H1 (cell line): ENCODE data around the gene KLHL10.

Experiments used
- ASH2L ChIP-seq: fragments of 200-600, 300-600 bp; sonication (generic); IDR thresholded peaks from one replicate; pipeline ENCODE4 v1.7.1; 2017; ENCODE audit warnings: low read length
- BACH1 ChIP-seq: IDR thresholded peaks from 2 replicates; pipeline ENCODE4 v1.6.1; 2012; ENCODE audit warnings: low read length, improper control_type of control experiment
- EZH2 ChIP-seq: fragments of 200-600 bp; sonication (generic); IDR thresholded peaks from 2 replicates; pipeline ENCODE4 v1.7.1; 2012; ENCODE audit warnings: low read depth, mild to moderate bottlenecking, moderate library complexity, low read length, inconsistent platforms; ENCODE audit not compliant: severe bottlenecking
- JUND ChIP-seq: IDR thresholded peaks from 2 replicates; pipeline ENCODE4 v1.6.1; 2011; ENCODE audit warnings: mild to moderate bottlenecking, improper control_type of control experiment, low read length
- KDM1A ChIP-seq: fragments of 200-600, 300-600 bp; sonication (generic); IDR thresholded peaks from 2 replicates; pipeline ENCODE4 v1.7.1; 2016; ENCODE audit warnings: mild to moderate bottlenecking, low read length, borderline replicate concordance
- MAX ChIP-seq: IDR thresholded peaks from 2 replicates; pipeline ENCODE4 v1.6.1; 2012; ENCODE audit warnings: inconsistent platforms
- POLR2A ChIP-seq, 2 experiments: IDR thresholded peaks; 1 replicate in 1 of 2; 2 replicates in 1 of 2; pipeline ENCODE4 v1.6.1; 2011; ENCODE audit warnings: low read depth in 2 of 2, low read length in 2 of 2, mild to moderate bottlenecking in 2 of 2; ENCODE audit errors: control extremely low read depth in 1 of 2
- USF2 ChIP-seq: IDR thresholded peaks from 2 replicates; pipeline ENCODE4 v1.6.1; 2011; ENCODE audit warnings: low read length, improper control_type of control experiment
- TF ChIP-seq, protein P1 (sequence below), 3 experiments: IDR thresholded peaks; 1 replicate in 2 of 3; 2 replicates in 1 of 3; pipeline versions ENCODE4 v1.5.1 to v1.6.1; 2011; ENCODE audit warnings: low read length in 3 of 3, mild to moderate bottlenecking in 3 of 3, inconsistent platforms in 2 of 3, low read depth in 1 of 3, moderate library complexity in 1 of 3; ENCODE audit not compliant: insufficient read depth in 1 of 3; ENCODE audit errors: control extremely low read depth in 1 of 3
- TF ChIP-seq, protein P2 (sequence below): IDR thresholded peaks from 2 replicates; pipeline ENCODE4 v1.6.1; 2011; ENCODE audit warnings: low read depth, mild to moderate bottlenecking, low read length; ENCODE audit not compliant: insufficient read depth

DNA sequence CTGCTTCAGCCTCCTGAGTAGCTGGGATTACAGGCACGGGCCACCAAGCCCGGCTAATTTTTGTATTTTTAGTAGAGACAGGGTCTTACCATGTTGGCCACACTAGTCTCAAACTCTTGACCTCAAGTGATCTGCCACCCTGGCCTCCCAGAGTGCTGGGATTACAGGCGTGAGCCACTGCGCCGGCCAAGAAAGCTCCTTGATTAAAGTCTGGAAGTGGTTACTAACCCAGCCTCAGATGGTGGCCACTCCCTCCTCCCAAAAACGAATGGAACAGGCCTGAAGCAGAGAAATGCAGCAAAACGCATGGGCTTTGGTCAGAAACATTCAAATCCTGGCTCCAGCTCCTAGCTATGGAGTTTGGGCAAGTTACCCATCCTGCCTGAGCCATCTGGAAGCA is 13.5 kb upstream of the KLHL10 start:
- TF ChIP-seq EZH2 (no peak), USF2 (no peak), KDM1A (no peak), JUND (no peak), POLR2A (IDR thresholded peaks at IDR 0.05; ENCODE audit: control extremely low read depth in 1 of 2, low read depth in 2 of 2, low read length in 2 of 2) (no peak), BACH1 (no peak), ASH2L (no peak), MAX (no peak)
- TF ChIP-seq, protein P1, sequence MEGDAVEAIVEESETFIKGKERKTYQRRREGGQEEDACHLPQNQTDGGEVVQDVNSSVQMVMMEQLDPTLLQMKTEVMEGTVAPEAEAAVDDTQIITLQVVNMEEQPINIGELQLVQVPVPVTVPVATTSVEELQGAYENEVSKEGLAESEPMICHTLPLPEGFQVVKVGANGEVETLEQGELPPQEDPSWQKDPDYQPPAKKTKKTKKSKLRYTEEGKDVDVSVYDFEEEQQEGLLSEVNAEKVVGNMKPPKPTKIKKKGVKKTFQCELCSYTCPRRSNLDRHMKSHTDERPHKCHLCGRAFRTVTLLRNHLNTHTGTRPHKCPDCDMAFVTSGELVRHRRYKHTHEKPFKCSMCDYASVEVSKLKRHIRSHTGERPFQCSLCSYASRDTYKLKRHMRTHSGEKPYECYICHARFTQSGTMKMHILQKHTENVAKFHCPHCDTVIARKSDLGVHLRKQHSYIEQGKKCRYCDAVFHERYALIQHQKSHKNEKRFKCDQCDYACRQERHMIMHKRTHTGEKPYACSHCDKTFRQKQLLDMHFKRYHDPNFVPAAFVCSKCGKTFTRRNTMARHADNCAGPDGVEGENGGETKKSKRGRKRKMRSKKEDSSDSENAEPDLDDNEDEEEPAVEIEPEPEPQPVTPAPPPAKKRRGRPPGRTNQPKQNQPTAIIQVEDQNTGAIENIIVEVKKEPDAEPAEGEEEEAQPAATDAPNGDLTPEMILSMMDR (IDR thresholded peaks at IDR 0.05; ENCODE audit: control extremely low read depth in 1 of 3, insufficient read depth in 1 of 3, low read depth in 1 of 3, low read length in 3 of 3), result no peak
- TF ChIP-seq, protein P2, sequence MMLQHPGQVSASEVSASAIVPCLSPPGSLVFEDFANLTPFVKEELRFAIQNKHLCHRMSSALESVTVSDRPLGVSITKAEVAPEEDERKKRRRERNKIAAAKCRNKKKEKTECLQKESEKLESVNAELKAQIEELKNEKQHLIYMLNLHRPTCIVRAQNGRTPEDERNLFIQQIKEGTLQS, result no peak
